Limb (tissue), 2 donors: ENCODE measurements around the gene ZNF8.
A peak's percentile ranks its signal among the peaks of the same experiment; 100 is the strongest.

Experiments
- DNase-seq, 2 donors: peaks; one replicate each; pipeline ENCODE4 v3.0.0-alpha.2; 2016; ENCODE audit errors: extremely low spot score in 2 of 2

The ZNF8 gene

DNA sequence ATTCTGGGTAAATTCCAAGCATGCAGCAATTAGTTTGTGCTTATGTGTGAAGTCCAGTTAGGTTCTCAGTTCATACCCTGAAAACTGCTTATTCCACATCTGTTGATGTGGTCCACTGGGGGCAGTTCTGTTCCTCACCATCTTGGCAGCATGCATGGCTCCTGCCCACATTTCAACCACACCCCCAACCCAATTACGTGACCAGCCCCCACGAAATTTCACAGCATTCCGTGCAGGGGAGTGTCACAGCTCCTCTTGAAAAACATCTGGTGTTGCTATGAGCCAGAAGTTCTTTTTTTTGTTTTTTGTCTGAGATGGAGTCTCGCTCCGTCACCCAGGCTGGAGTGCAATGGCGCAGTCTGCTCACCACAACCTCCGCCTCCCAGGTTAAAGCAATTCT lies 17.3 kb downstream of the ZNF8 start:
- DNase-seq: no peak

GRCh38 chr19:58300620-58301019 lies 21.9 kb downstream of the ZNF8 start:
- DNase-seq: no peak

GRCh38 chr19:58304255-58304654 lies 25.5 kb downstream of the ZNF8 start:
- DNase-seq: no peak

DNA sequence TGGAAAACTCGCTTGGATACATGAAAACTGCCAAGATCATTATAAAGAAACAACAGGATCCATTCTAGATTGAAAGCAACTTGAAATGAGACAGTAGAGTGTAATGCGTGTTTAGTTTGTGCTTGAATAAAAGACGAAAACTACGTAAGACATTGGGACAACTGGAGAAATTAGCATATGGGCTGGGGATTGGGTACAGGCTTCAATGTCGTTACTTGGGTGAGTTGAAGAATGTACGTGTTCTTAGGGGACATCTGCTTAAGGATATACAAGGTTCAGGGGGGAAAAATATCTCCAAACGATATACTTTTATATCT lies 26.0 kb downstream of the ZNF8 start:
- DNase-seq: no peak

- DNase-seq: peak; percentile 95 to 97
Measured at GRCh38 chr19:58305065-58305931, 26.5 kb downstream of the ZNF8 start, which contains the start of gene ERVK3-1. Gene ERVK3-1 (plus strand): TSS chr19:58305377. CDS start chr19:58312169, 6,792 bp downstream.

- DNase-seq: no peak
Measured at GRCh38 chr19:58305932-58306323, 27.2 kb downstream of the ZNF8 start.

- DNase-seq: no peak
Measured at GRCh38 chr19:58307736-58308135, 29.0 kb downstream of the ZNF8 start.

GRCh38 chr19:58310685-58311084 lies 31.9 kb downstream of the ZNF8 start:
- peak in 1 of 2 donors; percentile 51 for DNase-seq

- DNase-seq: no peak
Measured at GRCh38 chr19:58311345-58311865, 32.6 kb downstream of the ZNF8 start.

DNA sequence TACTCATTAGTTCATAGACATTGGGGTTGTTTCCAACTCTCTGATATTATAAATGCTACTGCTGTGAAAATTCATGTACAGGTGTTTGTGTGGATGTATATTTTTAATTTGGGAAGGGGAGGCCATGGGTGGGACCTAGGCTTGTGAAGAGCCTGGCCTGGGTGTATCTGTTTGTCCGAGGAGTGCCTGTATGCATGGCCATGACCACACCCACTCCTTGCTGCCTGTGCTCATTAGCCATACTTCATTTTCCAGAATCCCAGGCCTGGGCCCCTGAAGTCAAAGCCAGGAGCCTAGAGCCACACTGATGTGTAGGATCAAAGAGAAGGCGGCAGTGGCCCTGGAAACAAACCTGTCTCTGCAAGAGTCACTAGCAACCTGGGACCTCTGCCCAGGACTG lies 36.8 kb downstream of the ZNF8 start:
- no peak for DNase-seq

DNA sequence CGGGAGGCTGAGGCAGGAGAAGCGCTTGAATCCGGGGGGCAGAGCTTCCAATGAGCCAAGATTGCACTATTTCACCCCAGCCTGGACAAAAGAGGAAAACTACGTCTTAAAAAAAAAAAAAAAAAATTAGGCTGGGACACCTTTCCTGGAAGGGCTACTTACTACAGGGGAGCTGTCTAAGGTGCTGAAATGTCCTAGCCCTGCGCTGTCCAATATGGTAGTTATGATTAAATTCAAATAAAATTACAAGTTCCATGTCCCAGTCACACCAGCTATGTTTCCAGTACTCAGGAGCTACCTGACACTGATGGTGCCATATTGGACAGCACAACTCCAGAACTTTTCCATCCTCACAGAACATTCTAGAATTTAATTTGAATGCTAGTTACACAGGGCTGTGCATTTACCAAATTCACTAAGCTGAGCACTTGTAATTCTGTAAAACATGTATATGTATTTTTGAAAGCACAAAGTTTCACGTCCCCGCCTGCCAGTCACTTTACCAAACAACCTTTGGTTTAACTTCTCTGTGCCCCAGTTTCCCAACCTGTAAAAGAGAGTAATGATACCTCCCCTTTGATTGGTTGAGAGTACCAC lies 38.8 kb downstream of the ZNF8 start:
- DNase-seq: peak in 1 of 2 donors; percentile 27

DNA sequence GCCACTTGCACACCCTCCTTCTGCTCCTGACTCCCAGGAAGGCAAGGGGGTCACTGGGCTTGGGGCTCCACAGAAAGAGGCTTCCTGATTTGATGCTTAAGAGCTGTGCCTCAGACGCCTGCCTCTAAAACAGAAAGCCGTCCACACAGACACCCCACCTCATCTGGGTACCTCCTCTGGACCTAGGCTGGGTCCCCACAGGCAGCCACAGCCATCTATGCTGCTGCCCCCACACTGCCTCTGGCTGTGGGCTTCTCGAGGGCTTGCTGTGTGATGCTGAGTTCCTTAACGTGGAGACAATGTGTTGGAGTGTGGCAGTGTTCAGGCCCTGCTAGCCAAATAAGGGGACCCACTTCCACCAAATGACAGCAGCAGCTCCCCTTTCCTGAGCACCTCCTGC lies 39.5 kb downstream of the ZNF8 start:
- DNase-seq: no peak

- DNase-seq: no peak
Measured at GRCh38 chr19:58319241-58319640, 40.5 kb downstream of the ZNF8 start.

GRCh38 chr19:58325311-58326022 lies 46.7 kb downstream of the ZNF8 start:
- no peak for DNase-seq

DNA sequence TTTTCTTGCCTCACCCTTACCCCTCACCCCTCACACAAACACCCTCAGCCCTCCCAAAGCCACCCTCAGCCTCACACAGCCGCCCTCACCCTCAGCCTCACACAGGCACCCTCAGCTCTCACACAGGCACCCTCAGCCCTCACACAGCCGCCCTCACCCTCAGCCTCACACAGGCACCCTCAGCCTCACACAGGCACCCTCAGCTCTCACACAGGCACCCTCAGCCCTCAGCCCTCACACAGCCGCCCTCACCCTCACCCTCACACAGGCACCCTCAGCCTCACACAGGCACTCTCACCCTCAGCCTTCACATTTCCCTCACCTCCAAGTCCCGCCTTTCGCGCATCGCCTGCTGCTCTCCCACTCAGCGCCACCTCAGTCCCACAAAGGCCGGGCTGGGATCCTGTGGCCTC lies 47.8 kb downstream of the ZNF8 start:
- DNase-seq: no peak

- DNase-seq: peak; percentile 96
Measured at GRCh38 chr19:58326914-58327726, 48.4 kb downstream of the ZNF8 start, which contains the start of gene ZSCAN22. Gene ZSCAN22 (plus strand): TSS chr19:58326994. CDS start chr19:58334803, 7,809 bp downstream.

- no peak for DNase-seq
Measured at GRCh38 chr19:58328999-58329398, 50.2 kb downstream of the ZNF8 start.

GRCh38 chr19:58330458-58330857 lies 51.7 kb downstream of the ZNF8 start:
- DNase-seq: no peak

GRCh38 chr19:58332697-58333096 lies 53.9 kb downstream of the ZNF8 start:
- no peak for DNase-seq

GRCh38 chr19:58334691-58335249 lies 56.0 kb downstream of the ZNF8 start:
- DNase-seq: no peak

- DNase-seq: no peak
Measured at GRCh38 chr19:58335630-58336029, 56.9 kb downstream of the ZNF8 start.
